GM19099 (cell line): ENCODE data around the gene C1orf159.
A peak's percentile ranks its signal among the peaks of the same experiment; 100 is the strongest.

Source experiments
- POLR2A ChIP-seq: IDR thresholded peaks from 3 replicates; pipeline ENCODE4 v1.6.1; 2011; ENCODE audit warnings: low read depth; ENCODE audit not compliant: insufficient read length; ENCODE audit errors: extremely low read depth

Gene C1orf159

GRCh38 chr1:1156140-1157032, 40.5 kb upstream of the C1orf159 start:
- no peak for TF ChIP-seq POLR2A

- TF ChIP-seq POLR2A = no peak
These were observed 39.4 kb upstream of the C1orf159 start for GRCh38 chr1:1155258-1155657.

GRCh38 chr1:1153874-1154273, 38.0 kb upstream of the C1orf159 start:
- TF ChIP-seq POLR2A = no peak

GRCh38 chr1:1151306-1151705, 35.4 kb upstream of the C1orf159 start:
- TF ChIP-seq POLR2A = no peak

GRCh38 chr1:1150100-1150499, 34.2 kb upstream of the C1orf159 start:
- no peak for TF ChIP-seq POLR2A

GRCh38 chr1:1149416-1149815, 33.5 kb upstream of the C1orf159 start:
- no peak for TF ChIP-seq POLR2A

- no peak for TF ChIP-seq POLR2A
These were observed 32.7 kb upstream of the C1orf159 start for GRCh38 chr1:1148569-1148968.

- TF ChIP-seq POLR2A = no peak
These were observed 32.2 kb upstream of the C1orf159 start for GRCh38 chr1:1148061-1148460.

GRCh38 chr1:1146596-1146995, 30.7 kb upstream of the C1orf159 start:
- TF ChIP-seq POLR2A = no peak

- no peak for TF ChIP-seq POLR2A
These were observed 30.1 kb upstream of the C1orf159 start for GRCh38 chr1:1146026-1146425.

GRCh38 chr1:1145547-1145914, 29.6 kb upstream of the C1orf159 start:
- no peak for TF ChIP-seq POLR2A

- TF ChIP-seq POLR2A = no peak
These were observed 29.1 kb upstream of the C1orf159 start for GRCh38 chr1:1144843-1145546.

- TF ChIP-seq POLR2A = peak; percentile 63
These were observed 28.4 kb upstream of the C1orf159 start for GRCh38 chr1:1144122-1144842.

- no peak for TF ChIP-seq POLR2A
These were observed 27.7 kb upstream of the C1orf159 start for GRCh38 chr1:1143636-1144035.

- TF ChIP-seq POLR2A = no peak
These were observed 27.0 kb upstream of the C1orf159 start for GRCh38 chr1:1142844-1143243.

- TF ChIP-seq POLR2A = no peak
These were observed 26.0 kb upstream of the C1orf159 start for GRCh38 chr1:1141911-1142250.

GRCh38 chr1:1141244-1141910, 25.5 kb upstream of the C1orf159 start:
- TF ChIP-seq POLR2A = no peak
